ENCODE measurements around the gene SCTR. TPM values are rescaled to one million over a fixed set of nuclear protein-coding genes. Genes with fewer than 3 reads are reported as not detected.

The SCTR gene
- polyA plus RNA-seq, 1 experiment: not detected

DNA sequence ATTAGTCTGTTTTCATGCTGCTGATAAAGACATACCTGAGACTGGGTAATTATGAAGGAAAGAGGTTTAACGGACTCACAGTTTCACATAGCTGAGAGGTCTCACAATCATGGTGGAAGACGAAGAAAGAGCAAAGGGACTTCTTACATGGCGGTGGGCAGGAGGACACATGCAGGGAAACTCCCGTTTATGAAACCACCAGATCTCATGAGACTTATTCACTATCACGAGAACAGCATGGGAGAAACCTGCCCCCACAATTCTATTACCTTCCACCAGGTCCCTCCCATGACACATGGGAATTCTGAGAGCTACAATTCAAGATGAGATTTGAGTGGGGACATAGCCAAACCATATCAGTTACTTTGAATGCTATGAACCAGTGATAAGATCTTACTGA lies 44.1 kb downstream of the SCTR start:
- CTCF ChIA-PET: interaction anchor here (0.8 to 8.6 kb wide), 5 partner anchors 9 to 77 kb away, joined by 3 to 112 read pairs (median 4); no protein-coding TSS in a partner anchor
- TF ChIP-seq, protein P1, sequence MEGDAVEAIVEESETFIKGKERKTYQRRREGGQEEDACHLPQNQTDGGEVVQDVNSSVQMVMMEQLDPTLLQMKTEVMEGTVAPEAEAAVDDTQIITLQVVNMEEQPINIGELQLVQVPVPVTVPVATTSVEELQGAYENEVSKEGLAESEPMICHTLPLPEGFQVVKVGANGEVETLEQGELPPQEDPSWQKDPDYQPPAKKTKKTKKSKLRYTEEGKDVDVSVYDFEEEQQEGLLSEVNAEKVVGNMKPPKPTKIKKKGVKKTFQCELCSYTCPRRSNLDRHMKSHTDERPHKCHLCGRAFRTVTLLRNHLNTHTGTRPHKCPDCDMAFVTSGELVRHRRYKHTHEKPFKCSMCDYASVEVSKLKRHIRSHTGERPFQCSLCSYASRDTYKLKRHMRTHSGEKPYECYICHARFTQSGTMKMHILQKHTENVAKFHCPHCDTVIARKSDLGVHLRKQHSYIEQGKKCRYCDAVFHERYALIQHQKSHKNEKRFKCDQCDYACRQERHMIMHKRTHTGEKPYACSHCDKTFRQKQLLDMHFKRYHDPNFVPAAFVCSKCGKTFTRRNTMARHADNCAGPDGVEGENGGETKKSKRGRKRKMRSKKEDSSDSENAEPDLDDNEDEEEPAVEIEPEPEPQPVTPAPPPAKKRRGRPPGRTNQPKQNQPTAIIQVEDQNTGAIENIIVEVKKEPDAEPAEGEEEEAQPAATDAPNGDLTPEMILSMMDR (IDR thresholded peaks at IDR 0.05; ENCODE audit: insufficient read depth, low read depth, low read length): no peak
- POLR2A ChIA-PET: no interaction called here
- DNase-seq (ENCODE audit: low read depth): no peak
- no peak overlapping the region for H3K4me3 ChIP-seq (ENCODE audit: low read depth, low read length)
- H3K27me3 ChIP-seq (ENCODE audit: control insufficient read depth, insufficient read depth, low read length): peaks cover 2% of the 10 kb centered on the region
- no peaks in the 10 kb centered on the region for H3K36me3 ChIP-seq (ENCODE audit: control insufficient read depth, insufficient read depth, low read length)

DNA sequence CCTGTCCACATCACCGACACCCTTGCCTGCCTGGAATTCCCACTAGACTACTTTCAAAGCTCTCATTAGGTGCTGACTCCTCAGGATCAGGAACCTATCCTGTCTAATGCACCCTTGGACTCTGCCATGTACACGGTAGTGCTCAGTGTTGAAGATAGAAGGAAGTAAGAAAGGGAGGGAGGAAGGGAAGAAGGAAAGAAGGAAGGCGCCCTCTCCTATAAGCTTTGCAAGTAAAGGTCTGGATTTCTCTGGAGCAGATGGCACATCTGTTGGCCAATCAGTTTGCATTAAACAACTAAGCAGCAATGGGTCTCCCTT lies 45.3 kb downstream of the SCTR start:
- no peak overlapping the region for H3K4me3 ChIP-seq (ENCODE audit: low read depth, low read length)
- ChIA-PET CTCF (interaction anchor here (2.9 to 8.6 kb wide), 3 partner anchors 12 to 76 kb away, joined by 7 to 112 read pairs (median 22); no protein-coding TSS in a partner anchor), POLR2A (no interaction called here)
- no peak for DNase-seq (ENCODE audit: low read depth)
- H3K27me3 ChIP-seq (ENCODE audit: control insufficient read depth, insufficient read depth, low read length): peaks cover 2% of the 10 kb centered on the region
- H3K36me3 ChIP-seq (ENCODE audit: control insufficient read depth, insufficient read depth, low read length): no peaks in the 10 kb centered on the region
- TF ChIP-seq, protein P1 (IDR thresholded peaks at IDR 0.05; ENCODE audit: insufficient read depth, low read depth, low read length): no peak

DNA sequence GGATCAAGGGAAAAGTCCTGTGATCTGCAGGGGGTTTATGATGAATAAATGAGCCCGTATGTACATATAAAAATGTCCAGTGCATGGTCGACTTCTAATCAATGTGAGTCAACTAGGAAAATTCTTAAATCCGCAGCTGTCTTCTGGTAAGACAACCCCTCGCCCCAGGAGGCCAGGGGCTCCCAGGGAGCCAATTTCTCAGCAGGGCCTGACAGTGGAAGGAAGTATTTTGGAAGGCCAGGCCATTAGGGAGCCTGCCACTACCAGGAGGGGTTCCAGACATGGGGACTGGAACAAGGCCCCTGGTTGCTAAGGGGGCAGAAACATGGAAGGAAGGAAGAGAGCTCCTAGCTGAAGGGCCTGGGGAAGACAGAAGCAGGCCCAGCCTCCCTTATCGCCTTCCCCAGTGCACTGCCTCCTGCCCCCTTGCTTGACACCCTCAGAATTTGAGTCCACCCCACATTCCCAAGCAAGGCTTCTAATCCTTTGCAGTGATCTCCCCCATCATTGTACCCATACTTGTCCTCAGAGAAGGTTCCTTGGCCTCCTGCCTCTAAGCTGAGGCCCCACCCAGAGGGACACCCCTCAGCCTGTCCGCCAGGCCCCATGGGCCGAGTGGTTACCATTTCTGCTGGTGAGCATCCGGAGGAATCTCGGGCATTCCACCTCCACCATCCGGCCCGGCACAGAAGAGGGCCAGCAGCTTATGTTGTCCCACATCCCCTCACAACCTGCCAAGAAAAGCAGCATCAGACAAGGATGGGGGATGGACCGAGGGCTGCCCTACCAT lies 45.9 kb downstream of the SCTR start:
- POLR2A ChIA-PET: no interaction called here
- TF ChIP-seq, protein P1 (IDR thresholded peaks at IDR 0.05; ENCODE audit: insufficient read depth, low read depth, low read length): no peak

DNA sequence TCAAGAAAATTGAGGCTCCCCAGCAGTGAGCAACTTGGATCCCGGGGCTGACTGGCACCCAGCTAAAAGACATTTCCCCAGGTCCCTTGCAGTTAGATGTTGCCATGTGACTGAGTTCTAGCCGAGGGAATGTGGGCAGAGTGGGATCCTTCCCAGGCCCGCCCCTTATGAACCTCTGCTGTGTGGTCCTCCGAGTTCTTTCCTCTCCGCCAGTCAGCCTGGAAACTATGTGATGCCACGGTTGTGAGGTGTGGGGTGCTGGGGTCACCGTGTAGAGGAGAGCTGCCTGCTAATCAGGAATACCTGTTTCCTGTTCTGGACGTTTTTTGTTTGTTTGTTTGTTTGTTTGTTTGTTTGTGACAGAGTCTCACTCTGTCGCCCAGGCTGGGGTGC lies 47.2 kb downstream of the SCTR start:
- Histone ChIP-seq H3K27me3 (ENCODE audit: control insufficient read depth, insufficient read depth, low read length) (peaks cover 2% of the 10 kb centered on the region), H3K4me3 (ENCODE audit: low read depth, low read length) (no peak overlapping the region), H3K36me3 (ENCODE audit: control insufficient read depth, insufficient read depth, low read length) (no peaks in the 10 kb centered on the region)
- TF ChIP-seq, protein P1 (IDR thresholded peaks at IDR 0.05; ENCODE audit: insufficient read depth, low read depth, low read length): no peak
- no peak for DNase-seq (ENCODE audit: low read depth)
- ChIA-PET CTCF (interaction anchor here (0.8 to 8.6 kb wide), 18 partner anchors 10 to 596 kb away, joined by 3 to 112 read pairs (median 6); no protein-coding TSS in a partner anchor), POLR2A (no interaction called here)

More for the DNA sequence above, 45.9 kb downstream of the SCTR start:
- Histone ChIP-seq H3K4me3 (ENCODE audit: low read depth, low read length) (no peak overlapping the region), H3K36me3 (ENCODE audit: control insufficient read depth, insufficient read depth, low read length) (no peaks in the 10 kb centered on the region), H3K27me3 (ENCODE audit: control insufficient read depth, insufficient read depth, low read length) (peaks cover 2% of the 10 kb centered on the region)
- CTCF ChIA-PET: interaction anchor here (2.9 to 8.6 kb wide), 5 partner anchors 9 to 75 kb away, joined by 7 to 112 read pairs (median 58); no protein-coding TSS in a partner anchor
- DNase-seq (ENCODE audit: low read depth): no peak

DNA sequence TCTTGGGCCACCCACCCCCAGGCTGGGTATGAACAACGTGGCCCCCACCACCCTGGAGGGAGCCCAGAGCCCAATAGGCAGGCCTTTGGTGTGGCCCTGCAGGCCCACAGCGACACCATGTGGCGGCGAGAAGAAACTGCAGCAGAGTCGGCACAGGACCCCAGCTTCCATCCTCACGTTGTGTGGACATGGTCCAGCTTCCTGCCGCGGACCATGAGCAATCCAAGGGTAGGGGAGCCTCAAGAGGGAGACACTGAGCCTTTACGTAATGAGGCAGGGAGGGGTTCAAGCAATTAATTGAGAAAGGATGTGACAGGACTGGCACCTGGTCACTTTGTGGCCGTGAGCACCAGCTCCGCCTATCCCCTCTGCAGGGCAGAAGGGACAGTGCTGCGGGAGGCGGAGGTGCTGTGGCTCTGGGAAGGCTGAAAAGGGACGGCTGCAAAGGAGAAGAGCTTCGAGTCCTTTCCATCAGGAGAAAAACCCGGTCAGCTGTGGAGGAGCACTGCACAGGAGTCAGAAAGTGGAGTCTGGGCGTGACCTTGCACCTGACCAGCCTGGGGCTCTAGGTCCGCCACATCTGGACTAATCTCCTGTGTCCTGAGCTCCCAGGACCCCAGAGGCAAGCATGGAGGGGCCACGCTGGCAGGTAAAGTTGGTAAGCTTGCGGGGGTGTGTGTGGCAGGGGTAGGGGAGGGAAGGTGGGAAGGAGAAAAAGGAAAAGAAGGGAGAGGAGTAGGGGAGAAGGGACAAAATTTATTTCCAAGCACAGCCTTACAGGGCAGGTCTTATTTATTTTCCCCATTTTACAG lies 47.8 kb downstream of the SCTR start:
- ChIA-PET CTCF (interaction anchor here (0.6 to 8.6 kb wide), 29 partner anchors 9 to 1308 kb away, joined by 3 to 112 read pairs (median 5); partner anchors contain the start of gene TMEM37), POLR2A (no interaction called here)
- Histone ChIP-seq H3K36me3 (ENCODE audit: control insufficient read depth, insufficient read depth, low read length) (no peaks in the 10 kb centered on the region), H3K4me3 (ENCODE audit: low read depth, low read length) (no peak overlapping the region), H3K27me3 (ENCODE audit: control insufficient read depth, insufficient read depth, low read length) (peaks cover 2% of the 10 kb centered on the region)
- TF ChIP-seq, protein P1 (IDR thresholded peaks at IDR 0.05; ENCODE audit: insufficient read depth, low read depth, low read length): peak; percentile 97
- DNase-seq (ENCODE audit: low read depth): no peak

All from BJ (cell line).